ENCODE results near the gene GPR155.

GPR155 gene

DNA sequence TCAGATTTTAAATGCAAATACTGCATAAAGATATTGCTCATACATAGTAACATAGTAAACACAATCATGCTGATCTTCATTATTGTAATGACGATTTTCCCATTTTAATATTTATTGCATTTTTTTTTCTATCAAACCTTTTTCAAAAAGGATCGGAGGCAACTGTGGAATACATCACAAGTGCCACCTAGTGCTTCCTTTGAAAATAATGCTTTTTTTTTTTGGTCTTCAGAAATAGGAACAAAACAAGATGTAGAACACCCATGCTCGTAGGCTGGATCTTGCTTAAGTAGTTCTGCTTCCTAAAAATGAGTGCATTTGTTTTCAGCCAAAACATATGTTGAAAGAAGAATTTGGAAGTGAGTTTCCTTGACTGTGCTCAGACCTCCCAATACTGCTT is 35.7 kb upstream of the GPR155 start:
- Histone ChIP-seq H4K8ac (ENCODE audit: low read length) (no peak overlapping the region), H3K4me1 (ENCODE audit: control insufficient read depth, insufficient read depth, low read depth, low read length) (no peaks in the 10 kb centered on the region), H3K9ac (ENCODE audit: low read length) (no peak overlapping the region), H3K18ac (ENCODE audit: low read depth in 1 of 2, low read length in 2 of 2) (no peak overlapping the region), H3K27me3 (ENCODE audit: control insufficient read depth in 1 of 2, insufficient read depth in 1 of 2, low read length in 2 of 2) (peaks cover 13 to 28% of the 10 kb centered on the region in 2 experiments), H3K4me2 (ENCODE audit: low read length, poor library complexity, severe bottlenecking) (no peak overlapping the region), H4K91ac (ENCODE audit: low read length) (no peak overlapping the region), H2BK5ac (ENCODE audit: low read depth, low read length, poor library complexity, severe bottlenecking) (no peak overlapping the region), H3K79me1 (replicated peaks; ENCODE audit: low read length, poor library complexity, severe bottlenecking) (no peaks in the 10 kb centered on the region), H2BK12ac (ENCODE audit: low read length in 2 of 2) (no peak overlapping the region), H3K9me3 (ENCODE audit: control insufficient read depth, low read length) (peaks cover under 1% of the 10 kb centered on the region), H3K4ac (ENCODE audit: low read depth in 1 of 2, low read length in 2 of 2) (no peak overlapping the region), H3K4me3 (ENCODE audit: insufficient read depth in 1 of 2, low read depth in 1 of 2, low read length in 2 of 2) (no peak overlapping the region), H2AK5ac (ENCODE audit: low read length, severe bottlenecking) (no peak overlapping the region), H2AFZ (ENCODE audit: low read depth, low read length) (no peak overlapping the region), H3K14ac (ENCODE audit: low read length in 2 of 2) (no peak overlapping the region), H3K36me3 (ENCODE audit: control insufficient read depth in 1 of 2, insufficient read depth in 2 of 2, low read depth in 1 of 2, low read length in 2 of 2) (no peaks in the 10 kb centered on the region), H2BK15ac (ENCODE audit: low read depth, poor library complexity, severe bottlenecking) (no peak overlapping the region), H3K23ac (ENCODE audit: low read length in 2 of 2) (no peak overlapping the region), H3K27ac (ENCODE audit: low read length, poor library complexity, severe bottlenecking) (no peak overlapping the region), H2BK120ac (ENCODE audit: low read depth, low read length) (no peak overlapping the region)
- WGBS = 74% methylated on average over 3 of the region's 3 CpGs
- DNase-seq = no peak

- WGBS = 73% methylated on average over 1 of the region's 2 CpGs
- Histone ChIP-seq H3K4me2 (ENCODE audit: low read length, poor library complexity, severe bottlenecking) (no peak overlapping the region), H3K79me1 (replicated peaks; ENCODE audit: low read length, poor library complexity, severe bottlenecking) (no peaks in the 10 kb centered on the region), H4K91ac (ENCODE audit: low read length) (no peak overlapping the region), H2BK12ac (ENCODE audit: low read length in 2 of 2) (no peak overlapping the region), H2AFZ (ENCODE audit: low read depth, low read length) (no peak overlapping the region), H3K27me3 (ENCODE audit: control insufficient read depth in 1 of 2, insufficient read depth in 1 of 2, low read length in 2 of 2) (peaks cover 7 to 21% of the 10 kb centered on the region in 2 experiments), H3K18ac (ENCODE audit: low read depth in 1 of 2, low read length in 2 of 2) (no peak overlapping the region), H3K9ac (ENCODE audit: low read length) (no peak overlapping the region), H3K23ac (ENCODE audit: low read length in 2 of 2) (no peak overlapping the region), H3K4ac (ENCODE audit: low read depth in 1 of 2, low read length in 2 of 2) (no peak overlapping the region), H3K14ac (ENCODE audit: low read length in 2 of 2) (no peak overlapping the region), H3K4me3 (ENCODE audit: insufficient read depth in 1 of 2, low read depth in 1 of 2, low read length in 2 of 2) (no peak overlapping the region), H2BK5ac (ENCODE audit: low read depth, low read length, poor library complexity, severe bottlenecking) (no peak overlapping the region), H3K27ac (ENCODE audit: low read length, poor library complexity, severe bottlenecking) (no peak overlapping the region), H3K9me3 (ENCODE audit: control insufficient read depth, low read length) (no peaks in the 10 kb centered on the region), H2BK120ac (ENCODE audit: low read depth, low read length) (no peak overlapping the region), H2BK15ac (ENCODE audit: low read depth, poor library complexity, severe bottlenecking) (no peak overlapping the region), H3K4me1 (ENCODE audit: control insufficient read depth, insufficient read depth, low read depth, low read length) (no peaks in the 10 kb centered on the region), H3K36me3 (ENCODE audit: control insufficient read depth in 1 of 2, insufficient read depth in 2 of 2, low read depth in 1 of 2, low read length in 2 of 2) (no peaks in the 10 kb centered on the region), H4K8ac (ENCODE audit: low read length) (no peak overlapping the region), H2AK5ac (ENCODE audit: low read length, severe bottlenecking) (no peak overlapping the region)
- DNase-seq = no peak
Measured at GRCh38 chr2:174518395-174518794, 31.6 kb upstream of the GPR155 start.

DNA sequence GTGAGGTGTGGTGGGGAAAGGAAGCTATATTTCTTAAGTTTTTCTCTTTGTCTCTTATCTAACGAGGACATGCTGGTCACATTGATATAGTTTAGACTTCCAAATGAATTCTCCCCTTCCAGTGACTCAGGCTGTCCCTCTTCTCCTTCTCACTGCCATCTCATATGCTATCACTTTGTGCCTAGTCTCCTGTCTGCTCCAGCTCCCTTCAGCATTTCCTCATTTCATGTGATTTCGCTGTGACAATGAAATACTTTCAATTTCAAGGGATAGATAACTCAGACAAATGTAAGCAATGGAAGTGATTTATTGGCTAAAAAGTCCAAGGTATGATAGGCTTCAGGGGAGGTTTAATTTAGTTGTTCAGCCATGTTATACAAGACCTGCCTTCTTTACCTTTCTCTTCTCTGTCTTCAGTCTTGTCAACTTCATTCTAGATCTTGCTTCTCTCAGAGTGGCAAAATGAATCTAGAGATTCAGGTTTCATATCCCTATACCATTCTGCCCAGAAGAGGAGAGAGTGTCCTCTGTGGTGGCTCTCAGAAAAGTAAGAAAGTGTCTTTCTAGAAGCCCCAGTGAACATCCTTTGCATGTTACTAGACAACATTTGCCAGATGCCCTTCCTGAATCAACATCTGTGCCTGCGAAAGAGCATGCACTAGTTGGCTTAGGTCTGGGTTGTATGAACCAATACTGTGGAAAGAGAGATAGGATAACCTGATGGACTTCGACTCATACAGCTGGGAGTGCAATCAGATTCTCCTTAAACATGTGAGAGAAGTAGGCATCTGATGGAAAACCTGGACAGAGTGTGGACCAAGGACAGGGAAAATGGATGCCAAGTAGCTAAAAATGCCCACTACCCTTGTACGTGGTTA is 29.9 kb upstream of the GPR155 start:
- Histone ChIP-seq H3K4me2 (ENCODE audit: low read length, poor library complexity, severe bottlenecking) (no peak overlapping the region), H3K4me1 (ENCODE audit: control insufficient read depth, insufficient read depth, low read depth, low read length) (no peaks in the 10 kb centered on the region), H3K4ac (ENCODE audit: low read depth in 1 of 2, low read length in 2 of 2) (no peak overlapping the region), H2AK5ac (ENCODE audit: low read length, severe bottlenecking) (no peak overlapping the region), H3K18ac (ENCODE audit: low read depth in 1 of 2, low read length in 2 of 2) (no peak overlapping the region), H3K14ac (ENCODE audit: low read length in 2 of 2) (no peak overlapping the region), H4K91ac (ENCODE audit: low read length) (no peak overlapping the region), H3K36me3 (ENCODE audit: control insufficient read depth in 1 of 2, insufficient read depth in 2 of 2, low read depth in 1 of 2, low read length in 2 of 2) (no peaks in the 10 kb centered on the region), H3K23ac (ENCODE audit: low read length in 2 of 2) (no peak overlapping the region), H3K79me1 (replicated peaks; ENCODE audit: low read length, poor library complexity, severe bottlenecking) (no peaks in the 10 kb centered on the region), H2BK15ac (ENCODE audit: low read depth, poor library complexity, severe bottlenecking) (no peak overlapping the region), H2BK120ac (ENCODE audit: low read depth, low read length) (no peak overlapping the region), H3K27me3 (ENCODE audit: control insufficient read depth in 1 of 2, insufficient read depth in 1 of 2, low read length in 2 of 2) (peaks cover 7 to 21% of the 10 kb centered on the region in 2 experiments), H2BK12ac (ENCODE audit: low read length in 2 of 2) (no peak overlapping the region), H2AFZ (ENCODE audit: low read depth, low read length) (no peak overlapping the region), H3K9ac (ENCODE audit: low read length) (no peak overlapping the region), H3K9me3 (ENCODE audit: control insufficient read depth, low read length) (peaks cover 7% of the 10 kb centered on the region), H3K27ac (ENCODE audit: low read length, poor library complexity, severe bottlenecking) (no peak overlapping the region), H3K4me3 (ENCODE audit: insufficient read depth in 1 of 2, low read depth in 1 of 2, low read length in 2 of 2) (no peak overlapping the region), H2BK5ac (ENCODE audit: low read depth, low read length, poor library complexity, severe bottlenecking) (no peak overlapping the region), H4K8ac (ENCODE audit: low read length) (no peak overlapping the region)
- no peak for DNase-seq
- 85% methylated on average over 5 of the region's 5 CpGs for whole genome bisulfite sequencing

- no peak overlapping the region for H3K4ac ChIP-seq (ENCODE audit: low read depth in 1 of 2, low read length in 2 of 2)
- H4K91ac ChIP-seq (ENCODE audit: low read length) = no peak overlapping the region
- H2BK15ac ChIP-seq (ENCODE audit: low read depth, poor library complexity, severe bottlenecking) = no peak overlapping the region
- no peak overlapping the region for H2AFZ ChIP-seq (ENCODE audit: low read depth, low read length)
- H3K14ac ChIP-seq (ENCODE audit: low read length in 2 of 2) = no peak overlapping the region
- peaks cover 28% of the 10 kb centered on the region for H3K9me3 ChIP-seq (ENCODE audit: control insufficient read depth, low read length)
- no peaks in the 10 kb centered on the region for H3K4me1 ChIP-seq (ENCODE audit: control insufficient read depth, insufficient read depth, low read depth, low read length)
- H2BK5ac ChIP-seq (ENCODE audit: low read depth, low read length, poor library complexity, severe bottlenecking) = no peak overlapping the region
- no peaks in the 10 kb centered on the region for H3K79me1 ChIP-seq (replicated peaks; ENCODE audit: low read length, poor library complexity, severe bottlenecking)
- H3K27me3 ChIP-seq (ENCODE audit: control insufficient read depth in 1 of 2, insufficient read depth in 1 of 2, low read length in 2 of 2) = no peaks in the 10 kb centered on the region
- H3K27ac ChIP-seq (ENCODE audit: low read length, poor library complexity, severe bottlenecking) = no peak overlapping the region
- no peak overlapping the region for H3K23ac ChIP-seq (ENCODE audit: low read length in 2 of 2)
- DNase-seq = no peak
- H2AK5ac ChIP-seq (ENCODE audit: low read length, severe bottlenecking) = no peak overlapping the region
- WGBS = 100% methylated on average over 2 of the region's 3 CpGs
- no peak overlapping the region for H3K4me3 ChIP-seq (ENCODE audit: insufficient read depth in 1 of 2, low read depth in 1 of 2, low read length in 2 of 2)
- no peaks in the 10 kb centered on the region for H3K36me3 ChIP-seq (ENCODE audit: control insufficient read depth in 1 of 2, insufficient read depth in 2 of 2, low read depth in 1 of 2, low read length in 2 of 2)
- H3K4me2 ChIP-seq (ENCODE audit: low read length, poor library complexity, severe bottlenecking) = no peak overlapping the region
- H3K18ac ChIP-seq (ENCODE audit: low read depth in 1 of 2, low read length in 2 of 2) = no peak overlapping the region
- no peak overlapping the region for H2BK12ac ChIP-seq (ENCODE audit: low read length in 2 of 2)
- H3K9ac ChIP-seq (ENCODE audit: low read length) = no peak overlapping the region
- H4K8ac ChIP-seq (ENCODE audit: low read length) = no peak overlapping the region
- H2BK120ac ChIP-seq (ENCODE audit: low read depth, low read length) = no peak overlapping the region
Measured at GRCh38 chr2:174512345-174512744, 25.5 kb upstream of the GPR155 start.
